Common myeloid progenitor, CD34-positive (primary cell): Measurements from ENCODE around the gene EGFL6.
"Not testable (repeated sequence)": the region's sequence is repeated elsewhere in the genome, so short reads cannot be mapped to it uniquely, and the experiment has no call there.

Experiments used
- CTCF ChIA-PET: fragments of 350-600 bp; sonication (Branson Sonifier 250); formaldehyde crosslinking; loops from one replicate; lab custom pipeline; 2021; ENCODE audit warnings: antibody characterized with exemption; lab: Charles Lee
- POLR2A ChIA-PET: fragments of 350-600 bp; sonication (Branson Sonifier 250); formaldehyde crosslinking; loops from one replicate; lab custom pipeline; 2021; ENCODE audit warnings: antibody characterized with exemption; lab: Charles Lee
- DNase-seq, 3 donors: peaks; one replicate each; pipeline versions ENCODE4 v3.0.0 to v3.0.0-alpha.2; 2013
- H3K27ac ChIP-seq, 2 experiments: 1 replicate in 1 of 2; 2 replicates in 1 of 2; pipeline ENCODE4 v1.7.0; 2013; ENCODE audit warnings: inconsistent platforms in 2 of 2, low read length in 2 of 2, mild to moderate bottlenecking in 2 of 2, low read depth in 1 of 2, moderate library complexity in 1 of 2; ENCODE audit not compliant: severe bottlenecking in 2 of 2, insufficient read depth in 1 of 2, poor library complexity in 1 of 2
- H3K27me3 ChIP-seq, 5 experiments: replicated peaks in 2 of 5; 1 replicate in 3 of 5; 2 replicates in 2 of 5; pipeline versions ENCODE4 v1.6.1 to v1.7.0; 2013; ENCODE audit warnings: low read length in 4 of 5, mild to moderate bottlenecking in 2 of 5, moderate library complexity in 2 of 5, inconsistent platforms in 1 of 5; ENCODE audit not compliant: insufficient read depth in 5 of 5, control insufficient read depth in 4 of 5
- H3K36me3 ChIP-seq, 4 experiments: 1 replicate in 2 of 4; 2 replicates in 2 of 4; pipeline versions ENCODE4 v1.6.1 to v1.7.0; 2013; ENCODE audit warnings: low read length in 3 of 4, control low read depth in 1 of 4, mild to moderate bottlenecking in 1 of 4; ENCODE audit not compliant: control insufficient read depth in 4 of 4, insufficient read depth in 4 of 4
- H3K4me1 ChIP-seq, 4 experiments: 1 replicate in 3 of 4; 2 replicates in 1 of 4; pipeline versions ENCODE4 v1.6.1 to v1.7.1; 2013; ENCODE audit warnings: low read length in 3 of 4, mild to moderate bottlenecking in 3 of 4, control low read depth in 1 of 4, inconsistent platforms in 1 of 4, moderate library complexity in 1 of 4; ENCODE audit not compliant: control insufficient read depth in 4 of 4, insufficient read depth in 4 of 4; ENCODE audit errors: control extremely low read depth in 1 of 4
- H3K4me3 ChIP-seq, 7 experiments: 1 replicate in 4 of 7; 2 replicates in 3 of 7; pipeline versions ENCODE4 v1.5.1 to v1.7.0; 2013; ENCODE audit warnings: mild to moderate bottlenecking in 7 of 7, low read length in 6 of 7, moderate library complexity in 6 of 7, inconsistent platforms in 2 of 7, low read depth in 2 of 7, control low read depth in 1 of 7; ENCODE audit not compliant: insufficient read depth in 4 of 7, control insufficient read depth in 1 of 7; ENCODE audit errors: extremely low read depth in 1 of 7
- H3K9me3 ChIP-seq, 5 experiments: 1 replicate in 4 of 5; 2 replicates in 1 of 5; pipeline versions ENCODE4 v1.6.1 to v1.7.1; 2013; ENCODE audit warnings: low read length in 4 of 5, mild to moderate bottlenecking in 2 of 5, inconsistent platforms in 1 of 5, low read depth in 1 of 5, moderate library complexity in 1 of 5; ENCODE audit not compliant: control insufficient read depth in 4 of 5, insufficient read depth in 2 of 5; ENCODE audit errors: control extremely low read depth in 1 of 5
- WGBS: methylation state at CpG from one replicate; pipeline ENCODE4 v1.1.5; 2013; ENCODE audit not compliant: insufficient coverage; 5-methylcytosine and 5-hydroxymethylcytosine counted together

EGFL6 gene

GRCh38 chrX:13607331-13607995 is 38.1 kb downstream of the EGFL6 start:
- Histone ChIP-seq H3K27ac (no peak overlapping the region), H3K36me3 (no peaks in the 10 kb centered on the region), H3K27me3 (peaks cover 0 to 18% (median 0%) of the 10 kb centered on the region in 5 experiments), H3K9me3 (no peaks in the 10 kb centered on the region), H3K4me1 (no peaks in the 10 kb centered on the region), H3K4me3 (no peak overlapping the region)
- WGBS, result 78% methylated on average over 3 of the region's 6 CpGs
- ChIA-PET POLR2A (no interaction called here), CTCF (no interaction called here)
- DNase-seq, result no peak

- H3K36me3 ChIP-seq, result no peaks in the 10 kb centered on the region
- no peak for DNase-seq
- ChIA-PET CTCF (no interaction called here), POLR2A (no interaction called here)
- no peaks in the 10 kb centered on the region for H3K4me1 ChIP-seq
- 88% methylated on average over 2 of the region's 2 CpGs for WGBS
- H3K27ac ChIP-seq, result no peak overlapping the region
- H3K27me3 ChIP-seq, result peaks cover 0 to 13% (median 0%) of the 10 kb centered on the region in 5 experiments
- no peaks in the 10 kb centered on the region for H3K9me3 ChIP-seq
- no peak overlapping the region for H3K4me3 ChIP-seq
These were observed 38.6 kb downstream of the EGFL6 start for GRCh38 chrX:13607996-13608365.

- Histone ChIP-seq H3K4me1 (no peaks in the 10 kb centered on the region), H3K4me3 (no peak overlapping the region), H3K27me3 (peaks cover 0 to 2% (median 0%) of the 10 kb centered on the region in 5 experiments), H3K36me3 (no peaks in the 10 kb centered on the region), H3K27ac (no peak overlapping the region), H3K9me3 (no peaks in the 10 kb centered on the region)
- ChIA-PET CTCF (no interaction called here), POLR2A (no interaction called here)
- DNase-seq, result no peak
These were observed 44.8 kb downstream of the EGFL6 start for GRCh38 chrX:13614154-13614553.

- POLR2A ChIA-PET, result no interaction called here
- peaks cover 0 to 5% (median 2%) of the 10 kb centered on the region in 4 experiments for H3K4me1 ChIP-seq
- H3K36me3 ChIP-seq, result no peaks in the 10 kb centered on the region
- no peak overlapping the region for H3K27ac ChIP-seq
- H3K4me3 ChIP-seq, result no peak overlapping the region
- WGBS, result 0% methylated on average over 1 of the region's 1 CpG
- CTCF ChIA-PET, result interaction anchor here (1.4 kb wide), 1 partner anchor 26 kb away, joined by 3 read pairs; no protein-coding TSS in a partner anchor
- peak; percentile 40 to 80 (median 61) for DNase-seq
- H3K9me3 ChIP-seq, result peaks cover 0 to 5% (median 0%) of the 10 kb centered on the region in 5 experiments
- H3K27me3 ChIP-seq, result peaks cover 0 to 12% (median 0%) of the 10 kb centered on the region in 5 experiments
These were observed 50.8 kb downstream of the EGFL6 start for GRCh38 chrX:13620207-13620606.

- 88% methylated on average over 1 of the region's 3 CpGs for WGBS
- Histone ChIP-seq H3K4me1 (peaks cover 0 to 5% (median 2%) of the 10 kb centered on the region in 4 experiments), H3K4me3 (no peak overlapping the region), H3K9me3 (peaks cover 0 to 5% (median 0%) of the 10 kb centered on the region in 5 experiments), H3K27ac (no peak overlapping the region), H3K36me3 (no peaks in the 10 kb centered on the region), H3K27me3 (peaks cover 0 to 12% (median 0%) of the 10 kb centered on the region in 5 experiments)
- ChIA-PET CTCF (no interaction called here), POLR2A (no interaction called here)
- no peak for DNase-seq
These were observed 53.1 kb downstream of the EGFL6 start for GRCh38 chrX:13622401-13622964.

GRCh38 chrX:13627306-13627705 is 57.9 kb downstream of the EGFL6 start:
- no peak overlapping the region for H3K4me3 ChIP-seq
- DNase-seq, result no peak
- peaks cover 0 to 9% (median 6%) of the 10 kb centered on the region in 5 experiments for H3K9me3 ChIP-seq
- H3K27me3 ChIP-seq, result peaks cover 0 to 3% (median 0%) of the 10 kb centered on the region in 5 experiments
- no peak overlapping the region for H3K27ac ChIP-seq
- H3K36me3 ChIP-seq, result no peaks in the 10 kb centered on the region
- POLR2A ChIA-PET, result no interaction called here
- peaks cover 0 to 2% (median 0%) of the 10 kb centered on the region in 4 experiments for H3K4me1 ChIP-seq
- 92% methylated on average over 6 of the region's 8 CpGs for WGBS
- CTCF ChIA-PET, result interaction anchor here (2.9 kb wide), 1 partner anchor 19 kb away, joined by 6 read pairs; no protein-coding TSS in a partner anchor

- H3K27me3 ChIP-seq, CTCF ChIA-PET, H3K4me3 ChIP-seq, H3K27ac ChIP-seq, H3K4me1 ChIP-seq, DNase-seq, H3K36me3 ChIP-seq, POLR2A ChIA-PET: not testable (repeated sequence)
- WGBS, result 98% methylated on average over 4 of the region's 9 CpGs
- H3K9me3 ChIP-seq, result peaks cover 0 to 23% (median 16%) of the 10 kb centered on the region in 5 experiments
These were observed 67.8 kb downstream of the EGFL6 start for GRCh38 chrX:13637224-13637623.
